H9 (cell line): ENCODE data around the gene ABCA4. TPM values are rescaled to one million over a fixed set of nuclear protein-coding genes. Genes with fewer than 3 reads are reported as not detected.

Experiments
- DNase-seq: peaks from one replicate; pipeline ENCODE4 v3.0.0-alpha.2; 2017
- H2AFZ ChIP-seq: one replicate; pipeline ENCODE4 v1.6.1; 2013; ENCODE audit warnings: mild to moderate bottlenecking, low read length, control low read depth, moderate library complexity
- H2AK5ac ChIP-seq: 2 replicates; pipeline ENCODE4 v1.6.1; 2013; ENCODE audit warnings: low read length, control low read depth, mixed read lengths; ENCODE audit not compliant: insufficient read length
- H2BK120ac ChIP-seq: one replicate; pipeline ENCODE4 v1.6.1; 2013; ENCODE audit warnings: low read depth, mild to moderate bottlenecking, low read length, control low read depth, inconsistent platforms; ENCODE audit not compliant: poor library complexity, severe bottlenecking
- H2BK12ac ChIP-seq: 2 replicates; pipeline ENCODE4 v1.6.1; 2013; ENCODE audit warnings: low read length, control low read depth, mixed read lengths, low read depth; ENCODE audit not compliant: insufficient read length
- H2BK15ac ChIP-seq: 2 replicates; pipeline ENCODE4 v1.6.1; 2013; ENCODE audit warnings: low read depth, low read length, control low read depth
- H2BK20ac ChIP-seq: one replicate; pipeline ENCODE4 v1.6.1; 2013; ENCODE audit warnings: low read depth, mild to moderate bottlenecking, low read length, control low read depth, inconsistent platforms; ENCODE audit not compliant: poor library complexity, severe bottlenecking
- H2BK5ac ChIP-seq: 2 replicates; pipeline ENCODE4 v1.6.1; 2013; ENCODE audit warnings: low read length, control low read depth, mixed read lengths; ENCODE audit not compliant: insufficient read length
- H3K14ac ChIP-seq: 2 replicates; pipeline ENCODE4 v1.6.1; 2013; ENCODE audit warnings: low read length, control low read depth; ENCODE audit not compliant: insufficient read depth
- H3K18ac ChIP-seq: 2 replicates; pipeline ENCODE4 v1.6.1; 2013; ENCODE audit warnings: low read depth, mild to moderate bottlenecking, mixed read lengths, low read length, control low read depth; ENCODE audit not compliant: insufficient read length
- H3K23ac ChIP-seq: 2 replicates; pipeline ENCODE4 v1.6.1; 2013; ENCODE audit warnings: low read length, control low read depth, mixed read lengths, low read depth; ENCODE audit not compliant: insufficient read length
- H3K23me2 ChIP-seq: 2 replicates; pipeline ENCODE4 v1.6.1; 2013; ENCODE audit warnings: low read depth, mild to moderate bottlenecking, mixed read lengths, low read length, control low read depth; ENCODE audit not compliant: insufficient read length, poor library complexity, severe bottlenecking
- H3K27ac ChIP-seq: 2 replicates; pipeline ENCODE4 v1.5.1; 2013; ENCODE audit warnings: low read length, control low read depth, mixed read lengths, low read depth; ENCODE audit not compliant: insufficient read length
- H3K27me3 ChIP-seq: 2 replicates; pipeline ENCODE4 v1.6.1; 2013; ENCODE audit warnings: low read length, control low read depth, inconsistent platforms; ENCODE audit not compliant: insufficient read depth
- H3K4ac ChIP-seq: 2 replicates; pipeline ENCODE4 v1.6.1; 2013; ENCODE audit warnings: low read depth, mild to moderate bottlenecking, control low read depth, inconsistent platforms, low read length, moderate library complexity
- H3K4me1 ChIP-seq: 2 replicates; pipeline ENCODE4 v1.6.1; 2013; ENCODE audit warnings: low read length, control low read depth, inconsistent platforms; ENCODE audit not compliant: insufficient read depth
- H3K4me2 ChIP-seq: 2 replicates; pipeline ENCODE4 v1.6.1; 2013; ENCODE audit warnings: low read length, control low read depth, mixed read lengths; ENCODE audit not compliant: insufficient read length, insufficient read depth
- H3K56ac ChIP-seq: 2 replicates; pipeline ENCODE4 v1.6.1; 2013; ENCODE audit warnings: low read depth, mild to moderate bottlenecking, mixed read lengths, low read length, control low read depth; ENCODE audit not compliant: insufficient read length
- H3K79me1 ChIP-seq: 2 replicates; pipeline ENCODE4 v1.6.1; 2013; ENCODE audit warnings: low read depth, mild to moderate bottlenecking, moderate library complexity, low read length, control low read depth, inconsistent platforms; ENCODE audit not compliant: insufficient read depth, poor library complexity, severe bottlenecking
- H3K79me2 ChIP-seq: 2 replicates; pipeline ENCODE4 v1.6.1; 2013; ENCODE audit warnings: low read length, control low read depth, inconsistent platforms; ENCODE audit not compliant: insufficient read depth
- H3K9ac ChIP-seq: 2 replicates; pipeline ENCODE4 v1.6.1; 2013; ENCODE audit warnings: low read length, control low read depth, mixed read lengths; ENCODE audit not compliant: insufficient read length; ENCODE audit errors: extremely low read depth
- H3K9me3 ChIP-seq: one replicate; pipeline ENCODE4 v1.6.1; 2013; ENCODE audit warnings: low read depth, low read length, inconsistent platforms; ENCODE audit not compliant: control insufficient read depth
- H3T11ph ChIP-seq: one replicate; pipeline ENCODE4 v1.6.1; 2013; ENCODE audit warnings: mild to moderate bottlenecking, low read length, control low read depth, inconsistent platforms
- H4K20me1 ChIP-seq: one replicate; pipeline ENCODE4 v1.6.1; 2013; ENCODE audit not compliant: control insufficient read depth, insufficient read length, insufficient read depth
- H4K5ac ChIP-seq: 2 replicates; pipeline ENCODE4 v1.6.1; 2013; ENCODE audit warnings: low read depth, mild to moderate bottlenecking, mixed read lengths, low read length, control low read depth; ENCODE audit not compliant: insufficient read length
- H4K8ac ChIP-seq: replicated peaks from 2 replicates; pipeline ENCODE4 v1.6.1; 2013; ENCODE audit warnings: low read length, control low read depth, mixed read lengths, low read depth; ENCODE audit not compliant: insufficient read length
- H4K91ac ChIP-seq: 2 replicates; pipeline ENCODE4 v1.6.1; 2013; ENCODE audit warnings: low read depth, mild to moderate bottlenecking, moderate library complexity, mixed read lengths, low read length, control low read depth; ENCODE audit not compliant: insufficient read length
- H3K27ac Mint-ChIP-seq, 3 experiments: 2 replicates in 2 of 3; 3 replicates in 1 of 3; pipeline ENCODE4 v1.8.0; 2020 to 2021; ENCODE audit warnings: mixed read lengths in 3 of 3, mild to moderate bottlenecking in 1 of 3, moderate library complexity in 1 of 3
- H3K27me3 Mint-ChIP-seq: 2 replicates; pipeline ENCODE4 v1.8.0; 2021; ENCODE audit warnings: low read depth, mild to moderate bottlenecking, moderate library complexity, mixed read lengths
- H3K36me3 Mint-ChIP-seq, 3 experiments: 2 replicates in 2 of 3; 3 replicates in 1 of 3; pipeline ENCODE4 v1.8.0; 2020 to 2021; ENCODE audit warnings: low read depth in 3 of 3, mixed read lengths in 3 of 3; ENCODE audit not compliant: insufficient read depth in 1 of 3
- H3K4me1 Mint-ChIP-seq, 2 experiments: 2 replicates each; pipeline ENCODE4 v1.8.0; 2020; ENCODE audit warnings: mixed read lengths in 2 of 2
- H3K4me3 Mint-ChIP-seq, 2 experiments: 2 replicates in 1 of 2; 3 replicates in 1 of 2; pipeline ENCODE4 v1.8.0; 2020 to 2021; ENCODE audit warnings: mild to moderate bottlenecking in 2 of 2, mixed read lengths in 2 of 2, moderate library complexity in 1 of 2
- H3K9me3 Mint-ChIP-seq, 2 experiments: 2 replicates in 1 of 2; 3 replicates in 1 of 2; pipeline ENCODE4 v1.8.0; 2020; ENCODE audit warnings: mild to moderate bottlenecking in 2 of 2, mixed read lengths in 2 of 2, moderate library complexity in 1 of 2
- CTCF ChIP-seq: fragments of 200-600 bp; sonication (generic); conservative IDR thresholded peaks from 3 replicates; pipeline ENCODE4 v1.8.0; 2021; ENCODE audit warnings: antibody characterized with exemption, mild to moderate bottlenecking
- WGBS: extraction: QIAGEN DNeasy Blood & Tissue Kit; methylation state at CpG from one replicate; pipeline ENCODE4 v1.1.7; 2013; ENCODE audit warnings: missing lambda C conversion rate, low lambda C conversion rate, mixed read lengths; ENCODE audit not compliant: insufficient read length; ENCODE audit errors: extremely low coverage; 5-methylcytosine and 5-hydroxymethylcytosine counted together
- total RNA-seq: library from RNA; stranded (reverse); gene quantifications from 2 replicates; pipeline ENCODE4 v1.2.1, GENCODE V29; 2021

The ABCA4 gene
- total RNA-seq, 1 experiment from 2014 or later: not detected

DNA sequence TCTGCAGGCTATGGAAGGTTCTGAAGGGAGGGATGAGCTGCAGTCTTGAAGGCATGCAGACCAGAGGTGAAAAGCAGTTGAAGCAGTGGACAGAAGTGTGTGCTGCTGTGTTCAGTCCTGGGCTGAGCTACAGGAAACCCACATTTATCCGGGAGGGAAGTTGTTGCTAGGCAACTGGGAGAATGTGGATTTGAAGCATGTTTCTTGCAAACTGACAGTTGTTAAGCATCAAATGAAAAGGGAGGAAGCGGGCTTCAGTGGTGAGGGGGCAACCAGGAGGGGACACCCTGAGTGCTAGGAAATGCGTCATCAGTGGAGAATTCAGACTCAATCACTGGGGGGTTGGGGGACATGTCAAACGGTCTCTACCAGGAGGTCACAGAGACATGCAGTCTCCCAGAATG is 28.7 kb downstream of the ABCA4 start:
- DNase-seq: no peak
- Histone ChIP-seq H3K79me1 (no peaks in the 10 kb centered on the region), H3K23me2 (no peaks in the 10 kb centered on the region), H2BK5ac (no peak overlapping the region), H2AK5ac (no peak overlapping the region), H3K9me3 (no peaks in the 10 kb centered on the region), H4K20me1 (no peaks in the 10 kb centered on the region), H3K14ac (no peak overlapping the region), H2AFZ (no peak overlapping the region), H2BK120ac (no peak overlapping the region), H4K5ac (no peak overlapping the region), H2BK20ac (no peak overlapping the region), H2BK15ac (no peak overlapping the region), H3K9ac (no peak overlapping the region), H2BK12ac (no peak overlapping the region), H3K4ac (no peak overlapping the region), H3K27ac (no peak overlapping the region), H3K4me2 (no peak overlapping the region), H3K27me3 (no peaks in the 10 kb centered on the region), H3K23ac (no peak overlapping the region), H3T11ph (no peak overlapping the region), H4K8ac (no peak overlapping the region), H3K56ac (no peak overlapping the region), H4K91ac (no peak overlapping the region), H3K18ac (no peak overlapping the region), H3K4me1 (peaks cover 18% of the 10 kb centered on the region), H3K79me2 (no peaks in the 10 kb centered on the region)
- WGBS: no CpG with 5 or more reads among the region's 4 CpGs
- H3K27ac Mint-ChIP-seq: no peak overlapping the region
- no peak overlapping the region for H3K4me3 Mint-ChIP-seq
- H3K9me3 Mint-ChIP-seq: no peaks in the 10 kb centered on the region
- peaks cover 18% of the 10 kb centered on the region for H3K27me3 Mint-ChIP-seq
- no peak for TF ChIP-seq CTCF
- H3K4me1 Mint-ChIP-seq: peaks cover 30 to 36% of the 10 kb centered on the region in 2 experiments
- H3K36me3 Mint-ChIP-seq: no peaks in the 10 kb centered on the region
